ENCODE data around the gene OCLN. TPM values are rescaled to one million over a fixed set of nuclear protein-coding genes. Genes with fewer than 3 reads are reported as not detected.

Gene OCLN
- total and polyA plus RNA-seq, 4 donors, result 9.9 to 53.9 (median 19.0) TPM

DNA sequence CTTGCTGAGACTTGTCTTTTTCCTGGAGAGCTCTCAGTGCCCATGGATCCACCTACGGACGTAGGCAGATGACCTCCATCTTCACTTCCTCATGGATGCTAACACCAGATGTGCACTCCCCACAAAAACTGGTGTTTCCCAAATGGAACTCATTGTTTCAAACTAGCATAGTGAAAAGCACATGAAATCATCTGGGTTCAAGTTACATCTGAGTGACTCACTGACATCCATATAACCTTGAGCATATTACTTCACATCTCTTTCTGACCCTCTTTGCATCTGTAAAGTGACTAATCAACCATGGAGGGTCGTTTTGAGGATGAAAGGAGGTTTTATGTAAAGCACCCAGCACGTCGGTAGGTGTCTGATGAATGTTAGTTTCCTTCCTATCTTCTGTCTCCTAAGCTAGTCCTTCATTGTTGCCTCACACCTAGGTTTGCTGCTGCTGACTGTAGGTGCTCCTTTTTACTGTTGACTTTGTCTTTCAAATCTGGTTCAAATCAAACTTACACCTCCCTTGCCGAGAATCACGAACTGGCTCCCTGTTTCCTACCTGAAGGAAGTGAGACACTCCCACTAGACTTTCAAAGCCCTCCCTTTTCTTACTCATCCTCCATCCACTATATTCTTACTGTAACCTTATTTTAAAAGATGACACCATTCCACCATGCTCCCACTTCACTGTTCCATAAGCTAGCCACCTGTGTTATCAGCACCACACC lies 10.3 kb downstream of the OCLN start:
- WGBS, result 56% methylated on average over 7 of the region's 7 CpGs
- peaks cover 4 to 27% (median 14%) of the 10 kb centered on the region in 4 donors for H3K4me1 ChIP-seq (ENCODE audit: control insufficient read depth in 4 of 4, insufficient read depth in 4 of 4, low read length in 3 of 4)
- TF ChIP-seq YY1 (IDR thresholded peaks at IDR 0.05), result no peak
- no peak for TF ChIP-seq GABPA (IDR thresholded peaks at IDR 0.05 in 1 of 2, conservative IDR thresholded peaks at IDR 0.05 in 1 of 2)
- TF ChIP-seq SP1 (IDR thresholded peaks at IDR 0.05), result no peak
- no peak for TF ChIP-seq FOXA2 (IDR thresholded peaks at IDR 0.05)
- TF ChIP-seq FOXA1 (IDR thresholded peaks at IDR 0.05), result no peak
- TF ChIP-seq, protein P1, sequence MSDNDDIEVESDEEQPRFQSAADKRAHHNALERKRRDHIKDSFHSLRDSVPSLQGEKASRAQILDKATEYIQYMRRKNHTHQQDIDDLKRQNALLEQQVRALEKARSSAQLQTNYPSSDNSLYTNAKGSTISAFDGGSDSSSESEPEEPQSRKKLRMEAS (IDR thresholded peaks at IDR 0.05), result no peak
- TF ChIP-seq HNF4A (conservative IDR thresholded peaks at IDR 0.05), result no peak
- no peak for TF ChIP-seq TAF1 (conservative IDR thresholded peaks at IDR 0.05)
- no peak for TF ChIP-seq JUND (IDR thresholded peaks at IDR 0.05)
- TF ChIP-seq, protein P2, sequence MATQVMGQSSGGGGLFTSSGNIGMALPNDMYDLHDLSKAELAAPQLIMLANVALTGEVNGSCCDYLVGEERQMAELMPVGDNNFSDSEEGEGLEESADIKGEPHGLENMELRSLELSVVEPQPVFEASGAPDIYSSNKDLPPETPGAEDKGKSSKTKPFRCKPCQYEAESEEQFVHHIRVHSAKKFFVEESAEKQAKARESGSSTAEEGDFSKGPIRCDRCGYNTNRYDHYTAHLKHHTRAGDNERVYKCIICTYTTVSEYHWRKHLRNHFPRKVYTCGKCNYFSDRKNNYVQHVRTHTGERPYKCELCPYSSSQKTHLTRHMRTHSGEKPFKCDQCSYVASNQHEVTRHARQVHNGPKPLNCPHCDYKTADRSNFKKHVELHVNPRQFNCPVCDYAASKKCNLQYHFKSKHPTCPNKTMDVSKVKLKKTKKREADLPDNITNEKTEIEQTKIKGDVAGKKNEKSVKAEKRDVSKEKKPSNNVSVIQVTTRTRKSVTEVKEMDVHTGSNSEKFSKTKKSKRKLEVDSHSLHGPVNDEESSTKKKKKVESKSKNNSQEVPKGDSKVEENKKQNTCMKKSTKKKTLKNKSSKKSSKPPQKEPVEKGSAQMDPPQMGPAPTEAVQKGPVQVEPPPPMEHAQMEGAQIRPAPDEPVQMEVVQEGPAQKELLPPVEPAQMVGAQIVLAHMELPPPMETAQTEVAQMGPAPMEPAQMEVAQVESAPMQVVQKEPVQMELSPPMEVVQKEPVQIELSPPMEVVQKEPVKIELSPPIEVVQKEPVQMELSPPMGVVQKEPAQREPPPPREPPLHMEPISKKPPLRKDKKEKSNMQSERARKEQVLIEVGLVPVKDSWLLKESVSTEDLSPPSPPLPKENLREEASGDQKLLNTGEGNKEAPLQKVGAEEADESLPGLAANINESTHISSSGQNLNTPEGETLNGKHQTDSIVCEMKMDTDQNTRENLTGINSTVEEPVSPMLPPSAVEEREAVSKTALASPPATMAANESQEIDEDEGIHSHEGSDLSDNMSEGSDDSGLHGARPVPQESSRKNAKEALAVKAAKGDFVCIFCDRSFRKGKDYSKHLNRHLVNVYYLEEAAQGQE (IDR thresholded peaks at IDR 0.05), result no peak
- no peak for TF ChIP-seq HNF4G (IDR thresholded peaks at IDR 0.05)
- TF ChIP-seq NR2F2 (IDR thresholded peaks at IDR 0.05), result no peak
- peaks cover 0 to 18% (median 8%) of the 10 kb centered on the region in 4 donors for H3K36me3 ChIP-seq (ENCODE audit: control insufficient read depth in 4 of 4, insufficient read depth in 3 of 4, low read depth in 1 of 4, low read length in 3 of 4)
- H3K9ac ChIP-seq (ENCODE audit: low read depth in 1 of 2, low read length in 2 of 2), result no peak overlapping the region
- no peaks in the 10 kb centered on the region for H3K27me3 ChIP-seq (ENCODE audit: control insufficient read depth in 4 of 4, insufficient read depth in 4 of 4, low read length in 3 of 4)
- DNase-seq (ENCODE audit: low spot score), result no peak
- H3K27ac ChIP-seq (ENCODE audit: low read depth in 1 of 2, low read length in 2 of 2), result peak overlapping the region; percentile 54 to 55
- H3K4me3 ChIP-seq (ENCODE audit: low read depth in 1 of 3, low read length in 3 of 3), result no peak overlapping the region
- no peaks in the 10 kb centered on the region for H3K9me3 ChIP-seq (ENCODE audit: control insufficient read depth in 4 of 4, low read length in 3 of 4)

DNA sequence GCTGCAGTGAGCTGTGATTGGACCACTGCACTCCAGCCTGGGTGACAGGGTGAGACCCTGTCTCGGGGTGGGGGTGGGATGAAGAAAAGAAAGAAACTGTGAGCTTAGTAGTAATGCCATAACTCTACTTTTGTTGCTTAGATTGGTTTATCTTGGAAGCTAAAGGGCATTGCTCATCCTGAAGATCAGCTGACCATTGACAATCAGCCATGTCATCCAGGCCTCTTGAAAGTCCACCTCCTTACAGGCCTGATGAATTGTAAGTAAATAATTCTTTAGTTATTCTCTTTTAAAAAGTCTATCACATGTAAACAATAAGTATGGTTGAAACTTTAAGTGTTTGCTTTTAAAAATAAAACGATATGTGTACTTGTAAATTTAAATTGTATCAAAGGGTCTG lies 11.4 kb downstream of the OCLN start:
- DNase-seq (ENCODE audit: low spot score), result no peak
- Histone ChIP-seq H3K27ac (ENCODE audit: low read depth in 1 of 2, low read length in 2 of 2) (no peak overlapping the region), H3K4me1 (ENCODE audit: control insufficient read depth in 4 of 4, insufficient read depth in 4 of 4, low read length in 3 of 4) (peaks cover 4 to 27% (median 14%) of the 10 kb centered on the region in 4 donors)

More for the DNA sequence above, 11.4 kb downstream of the OCLN start:
- H3K27me3 ChIP-seq (ENCODE audit: control insufficient read depth in 4 of 4, insufficient read depth in 4 of 4, low read length in 3 of 4), result no peaks in the 10 kb centered on the region
- H3K4me3 ChIP-seq (ENCODE audit: low read depth in 1 of 3, low read length in 3 of 3), result no peak overlapping the region
- WGBS, result 88% methylated on average over 2 of the region's 2 CpGs
- H3K36me3 ChIP-seq (ENCODE audit: control insufficient read depth in 4 of 4, insufficient read depth in 3 of 4, low read depth in 1 of 4, low read length in 3 of 4), result peaks cover 1 to 23% (median 9%) of the 10 kb centered on the region in 4 donors
- TF ChIP-seq YY1 (IDR thresholded peaks at IDR 0.05) (no peak), SP1 (IDR thresholded peaks at IDR 0.05) (no peak), HNF4A (conservative IDR thresholded peaks at IDR 0.05) (no peak), FOXA1 (IDR thresholded peaks at IDR 0.05) (no peak), FOXA2 (IDR thresholded peaks at IDR 0.05) (no peak), RAD21 (IDR thresholded peaks at IDR 0.05) (no peak)
- TF ChIP-seq, protein P3, sequence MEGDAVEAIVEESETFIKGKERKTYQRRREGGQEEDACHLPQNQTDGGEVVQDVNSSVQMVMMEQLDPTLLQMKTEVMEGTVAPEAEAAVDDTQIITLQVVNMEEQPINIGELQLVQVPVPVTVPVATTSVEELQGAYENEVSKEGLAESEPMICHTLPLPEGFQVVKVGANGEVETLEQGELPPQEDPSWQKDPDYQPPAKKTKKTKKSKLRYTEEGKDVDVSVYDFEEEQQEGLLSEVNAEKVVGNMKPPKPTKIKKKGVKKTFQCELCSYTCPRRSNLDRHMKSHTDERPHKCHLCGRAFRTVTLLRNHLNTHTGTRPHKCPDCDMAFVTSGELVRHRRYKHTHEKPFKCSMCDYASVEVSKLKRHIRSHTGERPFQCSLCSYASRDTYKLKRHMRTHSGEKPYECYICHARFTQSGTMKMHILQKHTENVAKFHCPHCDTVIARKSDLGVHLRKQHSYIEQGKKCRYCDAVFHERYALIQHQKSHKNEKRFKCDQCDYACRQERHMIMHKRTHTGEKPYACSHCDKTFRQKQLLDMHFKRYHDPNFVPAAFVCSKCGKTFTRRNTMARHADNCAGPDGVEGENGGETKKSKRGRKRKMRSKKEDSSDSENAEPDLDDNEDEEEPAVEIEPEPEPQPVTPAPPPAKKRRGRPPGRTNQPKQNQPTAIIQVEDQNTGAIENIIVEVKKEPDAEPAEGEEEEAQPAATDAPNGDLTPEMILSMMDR (IDR thresholded peaks at IDR 0.05; ENCODE audit: low read depth, low read length, missing input control), result no peak
- TF ChIP-seq, protein P2 (IDR thresholded peaks at IDR 0.05), result no peak
- TF ChIP-seq, protein P1 (IDR thresholded peaks at IDR 0.05), result no peak
- TF ChIP-seq, protein P4, sequence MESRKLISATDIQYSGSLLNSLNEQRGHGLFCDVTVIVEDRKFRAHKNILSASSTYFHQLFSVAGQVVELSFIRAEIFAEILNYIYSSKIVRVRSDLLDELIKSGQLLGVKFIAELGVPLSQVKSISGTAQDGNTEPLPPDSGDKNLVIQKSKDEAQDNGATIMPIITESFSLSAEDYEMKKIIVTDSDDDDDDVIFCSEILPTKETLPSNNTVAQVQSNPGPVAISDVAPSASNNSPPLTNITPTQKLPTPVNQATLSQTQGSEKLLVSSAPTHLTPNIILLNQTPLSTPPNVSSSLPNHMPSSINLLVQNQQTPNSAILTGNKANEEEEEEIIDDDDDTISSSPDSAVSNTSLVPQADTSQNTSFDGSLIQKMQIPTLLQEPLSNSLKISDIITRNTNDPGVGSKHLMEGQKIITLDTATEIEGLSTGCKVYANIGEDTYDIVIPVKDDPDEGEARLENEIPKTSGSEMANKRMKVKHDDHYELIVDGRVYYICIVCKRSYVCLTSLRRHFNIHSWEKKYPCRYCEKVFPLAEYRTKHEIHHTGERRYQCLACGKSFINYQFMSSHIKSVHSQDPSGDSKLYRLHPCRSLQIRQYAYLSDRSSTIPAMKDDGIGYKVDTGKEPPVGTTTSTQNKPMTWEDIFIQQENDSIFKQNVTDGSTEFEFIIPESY (IDR thresholded peaks at IDR 0.05), result no peak
- H3K9me3 ChIP-seq (ENCODE audit: control insufficient read depth in 4 of 4, low read length in 3 of 4), result no peaks in the 10 kb centered on the region
- H3K9ac ChIP-seq (ENCODE audit: low read depth in 1 of 2, low read length in 2 of 2), result no peak overlapping the region
